SK-N-SH (cell line): ENCODE results near the gene PPP1R15A.
"Not testable (repeated sequence)": the region's sequence is repeated elsewhere in the genome, so short reads cannot be mapped to it uniquely, and the experiment has no call there.

Experiments used
- CTCF ChIP-seq: fragments of 200-600 bp; sonication (generic); IDR thresholded peaks from 2 replicates; pipeline ENCODE4 v1.6.1; 2017; ENCODE audit warnings: antibody characterized with exemption, mild to moderate bottlenecking, moderate library complexity
- PBX3 ChIP-seq: IDR thresholded peaks from 2 replicates; pipeline ENCODE4; 2012
- RFX5 ChIP-seq: IDR thresholded peaks from 2 replicates; pipeline ENCODE4 v1.6.1; 2012; ENCODE audit warnings: mild to moderate bottlenecking, improper control_type of control experiment, low read length
- SMC3 ChIP-seq: IDR thresholded peaks from 2 replicates; pipeline ENCODE4 v1.6.1; 2012; ENCODE audit warnings: low read depth, low read length, improper control_type of control experiment
- YY1 ChIP-seq: IDR thresholded peaks from 2 replicates; pipeline ENCODE4 v1.4.0; 2012; ENCODE audit warnings: low read depth, mild to moderate bottlenecking

- not testable (repeated sequence) for TF ChIP-seq CTCF, RFX5, YY1, PBX3, SMC3
Measured at GRCh38 chr19:48909424-48910077, 37.3 kb downstream of the PPP1R15A start.
